ENCODE data around the gene RPL22.

Gene RPL22

GRCh38 chr1:6185151-6185550, 14.2 kb downstream of the RPL22 start:
- peaks cover 4% of the 10 kb centered on the region for H3K27me3 ChIP-seq (ENCODE audit: insufficient read depth, low read length, poor library complexity)
- H2BK120ac ChIP-seq (ENCODE audit: low read depth, low read length), result no peak overlapping the region
- peaks cover 2% of the 10 kb centered on the region for H3K4me1 ChIP-seq (ENCODE audit: control insufficient read depth, low read depth, low read length)
- H3K9ac ChIP-seq (ENCODE audit: low read length), result no peak overlapping the region
- peaks cover 4% of the 10 kb centered on the region for H3K79me1 ChIP-seq (ENCODE audit: low read length)
- H3K56ac ChIP-seq (ENCODE audit: low read length), result no peak overlapping the region
- peaks cover 20% of the 10 kb centered on the region for H3K79me2 ChIP-seq (ENCODE audit: control insufficient read depth, insufficient read depth, low read length)
- H2BK5ac ChIP-seq (ENCODE audit: low read length), result no peak overlapping the region
- no peak overlapping the region for H4K5ac ChIP-seq (ENCODE audit: low read length)
- H2AK5ac ChIP-seq (ENCODE audit: low read length), result no peak overlapping the region
- H3K36me3 ChIP-seq (ENCODE audit: control insufficient read depth, insufficient read depth, low read length), result peaks cover 2% of the 10 kb centered on the region
- H3K4me2 ChIP-seq (ENCODE audit: low read length), result no peak overlapping the region
- no peak overlapping the region for H3K18ac ChIP-seq (ENCODE audit: low read length)
- H3K4me3 ChIP-seq (ENCODE audit: low read length), result no peak overlapping the region
- no peak overlapping the region for H3K4ac ChIP-seq (ENCODE audit: low read depth, low read length)
- H2BK15ac ChIP-seq (replicated peaks; ENCODE audit: low read depth), result no peak overlapping the region
- no CpG with 5 or more reads among the region's 3 CpGs for WGBS (ENCODE audit: extremely low coverage, insufficient coverage, low lambda C conversion rate)
- H3K27ac ChIP-seq (ENCODE audit: low read depth, low read length), result no peak overlapping the region
- H4K8ac ChIP-seq (ENCODE audit: low read depth, low read length), result no peak overlapping the region
- peak; percentile 57 for DNase-seq
- no peak overlapping the region for H3K23ac ChIP-seq (ENCODE audit: low read length)

GRCh38 chr1:6184083-6184783, 15.2 kb downstream of the RPL22 start:
- Histone ChIP-seq H3K27ac (ENCODE audit: low read depth, low read length) (no peak overlapping the region), H4K5ac (ENCODE audit: low read length) (no peak overlapping the region), H3K27me3 (ENCODE audit: insufficient read depth, low read length, poor library complexity) (peaks cover 4% of the 10 kb centered on the region), H3K79me1 (ENCODE audit: low read length) (peaks cover 4% of the 10 kb centered on the region), H2BK15ac (replicated peaks; ENCODE audit: low read depth) (no peak overlapping the region), H2AK5ac (ENCODE audit: low read length) (no peak overlapping the region), H3K4me1 (ENCODE audit: control insufficient read depth, low read depth, low read length) (peaks cover 2% of the 10 kb centered on the region), H3K18ac (ENCODE audit: low read length) (no peak overlapping the region), H3K4me3 (ENCODE audit: low read length) (no peak overlapping the region), H3K23ac (ENCODE audit: low read length) (no peak overlapping the region), H3K4ac (ENCODE audit: low read depth, low read length) (no peak overlapping the region), H3K9ac (ENCODE audit: low read length) (no peak overlapping the region), H3K79me2 (ENCODE audit: control insufficient read depth, insufficient read depth, low read length) (peaks cover 15% of the 10 kb centered on the region), H4K8ac (ENCODE audit: low read depth, low read length) (no peak overlapping the region), H3K56ac (ENCODE audit: low read length) (no peak overlapping the region), H2BK120ac (ENCODE audit: low read depth, low read length) (no peak overlapping the region), H3K36me3 (ENCODE audit: control insufficient read depth, insufficient read depth, low read length) (no peaks in the 10 kb centered on the region), H3K4me2 (ENCODE audit: low read length) (no peak overlapping the region), H2BK5ac (ENCODE audit: low read length) (no peak overlapping the region)
- peak; percentile 14 for DNase-seq
- no CpG with 5 or more reads among the region's 13 CpGs for WGBS (ENCODE audit: extremely low coverage, insufficient coverage, low lambda C conversion rate)

- Histone ChIP-seq H3K79me2 (ENCODE audit: control insufficient read depth, insufficient read depth, low read length) (peaks cover 10% of the 10 kb centered on the region), H2AK5ac (ENCODE audit: low read length) (no peak overlapping the region), H3K18ac (ENCODE audit: low read length) (no peak overlapping the region), H2BK5ac (ENCODE audit: low read length) (no peak overlapping the region), H3K4ac (ENCODE audit: low read depth, low read length) (no peak overlapping the region), H3K79me1 (ENCODE audit: low read length) (peaks cover 4% of the 10 kb centered on the region), H3K9ac (ENCODE audit: low read length) (no peak overlapping the region), H3K56ac (ENCODE audit: low read length) (no peak overlapping the region), H2BK120ac (ENCODE audit: low read depth, low read length) (no peak overlapping the region), H3K4me3 (ENCODE audit: low read length) (no peak overlapping the region), H4K5ac (ENCODE audit: low read length) (no peak overlapping the region), H3K27me3 (ENCODE audit: insufficient read depth, low read length, poor library complexity) (peaks cover 9% of the 10 kb centered on the region), H3K4me2 (ENCODE audit: low read length) (no peak overlapping the region), H2BK15ac (replicated peaks; ENCODE audit: low read depth) (no peak overlapping the region), H3K23ac (ENCODE audit: low read length) (no peak overlapping the region), H3K27ac (ENCODE audit: low read depth, low read length) (no peak overlapping the region), H3K4me1 (ENCODE audit: control insufficient read depth, low read depth, low read length) (peaks cover 2% of the 10 kb centered on the region), H4K8ac (ENCODE audit: low read depth, low read length) (no peak overlapping the region), H3K36me3 (ENCODE audit: control insufficient read depth, insufficient read depth, low read length) (no peaks in the 10 kb centered on the region)
- WGBS (ENCODE audit: extremely low coverage, insufficient coverage, low lambda C conversion rate), result no CpG with 5 or more reads among the region's 6 CpGs
- DNase-seq, result peak; percentile 71
Observed at GRCh38 chr1:6183520-6183989, 15.8 kb downstream of the RPL22 start.

GRCh38 chr1:6181347-6181770, 18.0 kb downstream of the RPL22 start:
- Histone ChIP-seq H3K79me1 (ENCODE audit: low read length) (peaks cover 2% of the 10 kb centered on the region), H3K23ac (ENCODE audit: low read length) (peak overlapping the region; percentile 50), H2BK120ac (ENCODE audit: low read depth, low read length) (no peak overlapping the region), H4K5ac (ENCODE audit: low read length) (no peak overlapping the region), H3K79me2 (ENCODE audit: control insufficient read depth, insufficient read depth, low read length) (no peaks in the 10 kb centered on the region), H2AK5ac (ENCODE audit: low read length) (no peak overlapping the region), H3K9ac (ENCODE audit: low read length) (no peak overlapping the region), H3K18ac (ENCODE audit: low read length) (no peak overlapping the region), H3K4me1 (ENCODE audit: control insufficient read depth, low read depth, low read length) (peaks cover 2% of the 10 kb centered on the region), H3K56ac (ENCODE audit: low read length) (no peak overlapping the region), H2BK5ac (ENCODE audit: low read length) (no peak overlapping the region), H3K27me3 (ENCODE audit: insufficient read depth, low read length, poor library complexity) (peaks cover 13% of the 10 kb centered on the region), H3K27ac (ENCODE audit: low read depth, low read length) (no peak overlapping the region), H2BK15ac (replicated peaks; ENCODE audit: low read depth) (no peak overlapping the region), H3K36me3 (ENCODE audit: control insufficient read depth, insufficient read depth, low read length) (no peaks in the 10 kb centered on the region), H3K4me2 (ENCODE audit: low read length) (no peak overlapping the region), H4K8ac (ENCODE audit: low read depth, low read length) (no peak overlapping the region), H3K4ac (ENCODE audit: low read depth, low read length) (no peak overlapping the region), H3K4me3 (ENCODE audit: low read length) (no peak overlapping the region)
- no CpG with 5 or more reads among the region's 10 CpGs for WGBS (ENCODE audit: extremely low coverage, insufficient coverage, low lambda C conversion rate)
- DNase-seq, result no peak

DNA sequence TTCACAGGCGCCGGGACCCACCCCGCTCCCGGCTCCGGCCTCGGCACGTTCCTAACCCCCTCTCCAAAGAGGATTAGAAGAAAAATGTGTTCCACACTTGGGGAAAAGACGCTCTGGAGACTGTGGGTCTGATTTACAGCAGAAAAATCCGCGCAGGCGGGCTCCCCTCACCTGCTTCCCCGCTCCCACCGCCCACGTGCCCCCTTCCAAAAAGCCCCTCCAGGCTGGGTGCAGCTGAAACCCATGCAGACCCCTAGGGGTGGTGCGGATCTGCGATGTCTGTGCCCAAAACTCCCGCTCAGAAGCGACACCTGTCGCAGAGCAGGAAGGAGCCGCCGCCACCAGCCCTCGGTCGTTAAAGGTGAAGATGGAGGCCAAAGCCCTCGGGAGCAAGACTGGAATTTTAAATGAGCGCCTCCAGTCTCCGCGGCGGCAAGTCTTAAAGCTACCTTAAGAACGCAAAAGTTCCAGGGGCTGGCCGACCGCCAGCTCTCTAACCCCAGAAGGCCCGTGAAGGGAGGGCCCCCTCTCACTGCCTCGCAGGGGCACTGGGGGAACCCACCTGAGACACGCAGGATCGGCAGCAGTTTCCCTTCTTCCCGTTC, 18.6 kb downstream of the RPL22 start:
- Histone ChIP-seq H3K79me2 (ENCODE audit: control insufficient read depth, insufficient read depth, low read length) (no peaks in the 10 kb centered on the region), H2BK5ac (ENCODE audit: low read length) (no peak overlapping the region), H3K4ac (ENCODE audit: low read depth, low read length) (no peak overlapping the region), H4K8ac (ENCODE audit: low read depth, low read length) (no peak overlapping the region), H3K56ac (ENCODE audit: low read length) (no peak overlapping the region), H3K4me2 (ENCODE audit: low read length) (no peak overlapping the region), H3K27ac (ENCODE audit: low read depth, low read length) (no peak overlapping the region), H3K23ac (ENCODE audit: low read length) (peak overlapping the region; percentile 50), H3K79me1 (ENCODE audit: low read length) (peaks cover 2% of the 10 kb centered on the region), H3K4me1 (ENCODE audit: control insufficient read depth, low read depth, low read length) (peaks cover 2% of the 10 kb centered on the region), H3K27me3 (ENCODE audit: insufficient read depth, low read length, poor library complexity) (peaks cover 13% of the 10 kb centered on the region), H3K4me3 (ENCODE audit: low read length) (no peak overlapping the region), H2BK15ac (replicated peaks; ENCODE audit: low read depth) (no peak overlapping the region), H3K9ac (ENCODE audit: low read length) (no peak overlapping the region), H3K36me3 (ENCODE audit: control insufficient read depth, insufficient read depth, low read length) (no peaks in the 10 kb centered on the region), H2BK120ac (ENCODE audit: low read depth, low read length) (no peak overlapping the region), H2AK5ac (ENCODE audit: low read length) (no peak overlapping the region), H3K18ac (ENCODE audit: low read length) (no peak overlapping the region), H4K5ac (ENCODE audit: low read length) (no peak overlapping the region)
- peak; percentile 59 for DNase-seq
- no CpG with 5 or more reads among the region's 36 CpGs for whole genome bisulfite sequencing (ENCODE audit: extremely low coverage, insufficient coverage, low lambda C conversion rate)
